Type B pancreatic cell (in vitro differentiated cells): ENCODE results near the gene SRGAP1. TPM values are rescaled to one million over a fixed set of nuclear protein-coding genes. Genes with fewer than 3 reads are reported as not detected.
A peak's percentile ranks its signal among the peaks of the same experiment; 100 is the strongest.

ENCODE experiments used
- DNase-seq: peaks from one replicate; pipeline ENCODE4 v3.0.0; 2021; ENCODE audit warnings: mixed read lengths; ENCODE audit not compliant: unreplicated experiment; ENCODE audit errors: extremely low spot score
- H3K27ac Mint-ChIP-seq: 2 replicates; pipeline ENCODE4 v1.8.0; 2021; ENCODE audit warnings: mild to moderate bottlenecking, mixed read lengths
- H3K27me3 Mint-ChIP-seq: 2 replicates; pipeline ENCODE4 v1.8.0; 2021; ENCODE audit warnings: mixed read lengths
- H3K36me3 Mint-ChIP-seq: 2 replicates; pipeline ENCODE4 v1.8.0; 2021; ENCODE audit warnings: mixed read lengths
- H3K4me1 Mint-ChIP-seq: one replicate; pipeline ENCODE4 v1.8.0; 2021; ENCODE audit warnings: mixed read lengths; ENCODE audit not compliant: unreplicated experiment
- H3K4me3 Mint-ChIP-seq: 2 replicates; pipeline ENCODE4 v1.8.0; 2021; ENCODE audit warnings: mild to moderate bottlenecking, mixed read lengths
- H3K9me3 Mint-ChIP-seq: 2 replicates; pipeline ENCODE4 v1.8.0; 2021; ENCODE audit warnings: mixed read lengths
- total RNA-seq: library from RNA; stranded (reverse); gene quantifications from 2 replicates; pipeline ENCODE4 v1.2.1, GENCODE V29; 2021; ENCODE audit warnings: low replicate concordance
- TF ChIP-seq, protein P1 (sequence below): fragments of 200-600 bp; sonication (generic); conservative IDR thresholded peaks from 2 replicates; pipeline ENCODE4 v1.5.0; 2021; ENCODE audit warnings: antibody characterized with exemption, mild to moderate bottlenecking

The SRGAP1 gene
- total RNA-seq, 1 donor from 2014 or later, result 14.9 TPM

GRCh38 chr12:63968673-63969072 is 124.2 kb downstream of the SRGAP1 start:
- Mint-ChIP-seq H3K27ac (no peak overlapping the region), H3K27me3 (no peaks in the 10 kb centered on the region)

GRCh38 chr12:63976902-63977395 is 132.4 kb downstream of the SRGAP1 start:
- H3K4me1 Mint-ChIP-seq, result peaks cover 21% of the 10 kb centered on the region
- H3K27me3 Mint-ChIP-seq, result no peaks in the 10 kb centered on the region
- H3K4me3 Mint-ChIP-seq, result no peak overlapping the region
- no peak overlapping the region for H3K27ac Mint-ChIP-seq
- no peak for DNase-seq
- peaks cover 4% of the 10 kb centered on the region for H3K36me3 Mint-ChIP-seq
- TF ChIP-seq, protein P1, sequence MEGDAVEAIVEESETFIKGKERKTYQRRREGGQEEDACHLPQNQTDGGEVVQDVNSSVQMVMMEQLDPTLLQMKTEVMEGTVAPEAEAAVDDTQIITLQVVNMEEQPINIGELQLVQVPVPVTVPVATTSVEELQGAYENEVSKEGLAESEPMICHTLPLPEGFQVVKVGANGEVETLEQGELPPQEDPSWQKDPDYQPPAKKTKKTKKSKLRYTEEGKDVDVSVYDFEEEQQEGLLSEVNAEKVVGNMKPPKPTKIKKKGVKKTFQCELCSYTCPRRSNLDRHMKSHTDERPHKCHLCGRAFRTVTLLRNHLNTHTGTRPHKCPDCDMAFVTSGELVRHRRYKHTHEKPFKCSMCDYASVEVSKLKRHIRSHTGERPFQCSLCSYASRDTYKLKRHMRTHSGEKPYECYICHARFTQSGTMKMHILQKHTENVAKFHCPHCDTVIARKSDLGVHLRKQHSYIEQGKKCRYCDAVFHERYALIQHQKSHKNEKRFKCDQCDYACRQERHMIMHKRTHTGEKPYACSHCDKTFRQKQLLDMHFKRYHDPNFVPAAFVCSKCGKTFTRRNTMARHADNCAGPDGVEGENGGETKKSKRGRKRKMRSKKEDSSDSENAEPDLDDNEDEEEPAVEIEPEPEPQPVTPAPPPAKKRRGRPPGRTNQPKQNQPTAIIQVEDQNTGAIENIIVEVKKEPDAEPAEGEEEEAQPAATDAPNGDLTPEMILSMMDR, result no peak
- H3K9me3 Mint-ChIP-seq, result no peaks in the 10 kb centered on the region

More at GRCh38 chr12:63968673-63969072, 124.2 kb downstream of the SRGAP1 start:
- Mint-ChIP-seq H3K36me3 (no peaks in the 10 kb centered on the region), H3K9me3 (no peaks in the 10 kb centered on the region), H3K4me1 (peaks cover 20% of the 10 kb centered on the region), H3K4me3 (no peak overlapping the region)
- TF ChIP-seq, protein P1, result no peak
- DNase-seq, result no peak

GRCh38 chr12:63977441-63977840 is 132.9 kb downstream of the SRGAP1 start:
- Mint-ChIP-seq H3K27me3 (no peaks in the 10 kb centered on the region), H3K4me1 (peaks cover 21% of the 10 kb centered on the region), H3K36me3 (peaks cover 4% of the 10 kb centered on the region), H3K9me3 (no peaks in the 10 kb centered on the region), H3K4me3 (no peak overlapping the region), H3K27ac (no peak overlapping the region)
- TF ChIP-seq, protein P1, result no peak
- no peak for DNase-seq

DNA sequence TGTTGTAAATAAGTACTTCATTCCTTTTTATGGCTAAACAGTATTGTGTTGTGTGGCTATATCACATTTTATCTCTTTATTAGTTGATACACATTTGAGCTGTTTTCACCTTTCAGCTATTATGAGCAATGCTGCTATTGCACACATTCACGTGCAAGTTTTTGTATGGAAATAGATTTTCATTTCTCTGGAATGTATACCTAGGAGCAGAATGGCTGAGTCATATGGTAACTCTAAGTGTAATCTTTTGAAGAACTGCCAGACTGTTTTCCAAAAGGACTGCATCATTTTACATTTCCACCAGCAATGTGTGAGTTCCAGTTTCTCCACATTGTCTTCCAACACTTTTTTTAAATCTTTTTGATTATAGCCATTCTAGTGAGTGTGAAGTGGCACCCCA is 134.0 kb downstream of the SRGAP1 start:
- Mint-ChIP-seq H3K36me3 (peaks cover 4% of the 10 kb centered on the region), H3K9me3 (no peaks in the 10 kb centered on the region), H3K4me3 (no peak overlapping the region), H3K27me3 (no peaks in the 10 kb centered on the region), H3K4me1 (peaks cover 21% of the 10 kb centered on the region), H3K27ac (peak overlapping the region; percentile 23)
- TF ChIP-seq, protein P1, result no peak
- no peak for DNase-seq

GRCh38 chr12:63980211-63980610 is 135.7 kb downstream of the SRGAP1 start:
- Mint-ChIP-seq H3K36me3 (peaks cover 8% of the 10 kb centered on the region), H3K9me3 (no peaks in the 10 kb centered on the region), H3K27me3 (no peaks in the 10 kb centered on the region), H3K4me3 (no peak overlapping the region), H3K4me1 (peaks cover 20% of the 10 kb centered on the region), H3K27ac (no peak overlapping the region)
- TF ChIP-seq, protein P1, result no peak
- no peak for DNase-seq

DNA sequence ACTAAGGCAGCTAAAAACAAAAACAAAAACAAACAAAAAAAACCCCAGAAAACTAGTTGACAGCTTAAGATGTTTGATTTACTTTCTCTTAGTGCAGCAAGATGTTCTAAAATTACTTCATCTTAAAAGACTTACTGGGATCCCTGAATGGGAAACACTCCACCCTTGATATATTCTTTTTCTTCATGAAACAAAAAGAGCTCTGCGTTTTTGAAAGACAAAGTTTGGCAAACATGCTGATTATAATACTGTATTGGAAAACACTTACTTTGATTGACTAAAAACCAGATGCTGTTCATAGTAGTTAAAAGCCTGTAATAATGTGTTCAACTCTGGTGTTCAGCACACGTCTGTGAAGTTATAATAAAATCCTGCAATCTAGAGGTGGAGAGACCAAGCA is 136.8 kb downstream of the SRGAP1 start:
- H3K4me3 Mint-ChIP-seq, result no peak overlapping the region
- TF ChIP-seq, protein P1, result no peak

More for the DNA sequence above, 136.8 kb downstream of the SRGAP1 start:
- Mint-ChIP-seq H3K27me3 (no peaks in the 10 kb centered on the region), H3K27ac (no peak overlapping the region), H3K36me3 (peaks cover 12% of the 10 kb centered on the region), H3K9me3 (no peaks in the 10 kb centered on the region), H3K4me1 (peaks cover 24% of the 10 kb centered on the region)
- DNase-seq, result no peak
